ENCODE measurements around the gene TMEM117. TPM values are rescaled to one million over a fixed set of nuclear protein-coding genes. Genes with fewer than 3 reads are reported as not detected.

TMEM117 gene
- total RNA-seq, 1 donor from 2014 or later: 13.1 TPM

DNA sequence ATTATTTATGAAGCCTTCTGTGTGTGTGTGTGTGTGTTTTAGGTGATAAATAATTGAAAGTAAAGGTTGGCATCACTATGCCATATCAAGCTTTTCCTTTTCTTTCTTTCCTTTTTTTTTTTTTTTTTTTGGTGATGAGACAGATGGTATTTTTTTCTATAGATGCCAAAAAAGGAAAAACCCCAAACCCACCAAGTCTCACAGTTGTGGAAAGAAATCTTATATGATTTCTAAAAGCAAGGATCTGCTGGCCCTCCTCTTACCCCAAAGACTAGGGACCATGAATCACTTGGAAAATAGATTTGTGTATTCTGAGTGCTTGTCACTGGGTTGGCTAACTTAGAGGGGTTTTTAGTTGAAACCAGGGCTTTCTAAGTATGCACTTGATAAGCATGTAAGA is 181.3 kb downstream of the TMEM117 start:
- H4K20me1 ChIP-seq (ENCODE audit: insufficient read depth, low read length): no peaks in the 10 kb centered on the region
- no peak overlapping the region for H3K27ac ChIP-seq (ENCODE audit: low read depth, low read length)
- H3K79me2 ChIP-seq (ENCODE audit: insufficient read depth, low read length): no peaks in the 10 kb centered on the region
- H3K27me3 ChIP-seq (ENCODE audit: insufficient read depth, low read length): no peaks in the 10 kb centered on the region
- H3K36me3 ChIP-seq (ENCODE audit: insufficient read depth, low read length): no peaks in the 10 kb centered on the region
- no peak overlapping the region for H3K9ac ChIP-seq (ENCODE audit: low read length)
- H3K27me3 Mint-ChIP-seq (ENCODE audit: low read depth, unreplicated experiment): no peaks in the 10 kb centered on the region
- H3K9me3 ChIP-seq (ENCODE audit: insufficient read depth, low read depth, low read length): no peaks in the 10 kb centered on the region
- no peaks in the 10 kb centered on the region for H3K9me3 Mint-ChIP-seq (ENCODE audit: unreplicated experiment)
- FAIRE-seq (no peak), DNase-seq (ENCODE audit: low read depth) (no peak)
- no peak overlapping the region for H3K4me3 Mint-ChIP-seq (ENCODE audit: unreplicated experiment)
- no peak overlapping the region for H3K4me2 ChIP-seq (ENCODE audit: low read length)
- H3K36me3 Mint-ChIP-seq (ENCODE audit: low read depth, unreplicated experiment): no peaks in the 10 kb centered on the region
- peaks cover 6% of the 10 kb centered on the region for H3K4me1 Mint-ChIP-seq (ENCODE audit: low read depth, unreplicated experiment)
- TF ChIP-seq, protein P1, sequence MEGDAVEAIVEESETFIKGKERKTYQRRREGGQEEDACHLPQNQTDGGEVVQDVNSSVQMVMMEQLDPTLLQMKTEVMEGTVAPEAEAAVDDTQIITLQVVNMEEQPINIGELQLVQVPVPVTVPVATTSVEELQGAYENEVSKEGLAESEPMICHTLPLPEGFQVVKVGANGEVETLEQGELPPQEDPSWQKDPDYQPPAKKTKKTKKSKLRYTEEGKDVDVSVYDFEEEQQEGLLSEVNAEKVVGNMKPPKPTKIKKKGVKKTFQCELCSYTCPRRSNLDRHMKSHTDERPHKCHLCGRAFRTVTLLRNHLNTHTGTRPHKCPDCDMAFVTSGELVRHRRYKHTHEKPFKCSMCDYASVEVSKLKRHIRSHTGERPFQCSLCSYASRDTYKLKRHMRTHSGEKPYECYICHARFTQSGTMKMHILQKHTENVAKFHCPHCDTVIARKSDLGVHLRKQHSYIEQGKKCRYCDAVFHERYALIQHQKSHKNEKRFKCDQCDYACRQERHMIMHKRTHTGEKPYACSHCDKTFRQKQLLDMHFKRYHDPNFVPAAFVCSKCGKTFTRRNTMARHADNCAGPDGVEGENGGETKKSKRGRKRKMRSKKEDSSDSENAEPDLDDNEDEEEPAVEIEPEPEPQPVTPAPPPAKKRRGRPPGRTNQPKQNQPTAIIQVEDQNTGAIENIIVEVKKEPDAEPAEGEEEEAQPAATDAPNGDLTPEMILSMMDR (IDR thresholded peaks at IDR 0.05; ENCODE audit: insufficient read depth, low read depth, low read length): no peak
- no peak for TF ChIP-seq EZH2 (IDR thresholded peaks at IDR 0.05; ENCODE audit: insufficient read depth, low read length)
- no peak overlapping the region for H3K4me3 ChIP-seq (ENCODE audit: insufficient read depth, low read depth, low read length)
- no peak overlapping the region for H2AFZ ChIP-seq (ENCODE audit: low read depth, low read length)
- H3K4me1 ChIP-seq (ENCODE audit: insufficient read depth, low read length): no peaks in the 10 kb centered on the region
- no peak overlapping the region for H3K27ac Mint-ChIP-seq (ENCODE audit: unreplicated experiment)

DNA sequence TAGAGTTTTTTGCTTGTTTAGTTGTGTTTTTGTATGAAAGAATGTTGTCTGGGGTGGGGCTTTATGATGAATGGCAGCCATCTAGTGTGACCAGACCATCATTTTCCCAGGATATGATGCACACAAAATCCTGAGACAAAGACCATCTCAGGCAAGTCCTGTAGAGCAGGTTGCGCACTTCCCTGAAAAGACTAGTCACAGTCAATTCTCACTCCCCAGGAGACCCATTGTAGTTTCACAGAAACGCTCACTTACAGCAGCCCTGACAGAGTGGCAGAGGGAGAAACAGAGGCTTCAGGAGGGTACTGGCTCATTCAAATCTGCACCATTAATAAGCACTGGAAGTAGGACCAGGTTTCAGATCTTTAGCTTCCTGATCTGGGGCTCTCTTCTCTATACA is 183.2 kb downstream of the TMEM117 start:
- H3K4me1 Mint-ChIP-seq (ENCODE audit: low read depth, unreplicated experiment): peaks cover 6% of the 10 kb centered on the region
- Histone ChIP-seq H4K20me1 (ENCODE audit: insufficient read depth, low read length) (no peaks in the 10 kb centered on the region), H3K27ac (ENCODE audit: low read depth, low read length) (no peak overlapping the region), H2AFZ (ENCODE audit: low read depth, low read length) (no peak overlapping the region), H3K9me3 (ENCODE audit: insufficient read depth, low read depth, low read length) (no peaks in the 10 kb centered on the region), H3K4me1 (ENCODE audit: insufficient read depth, low read length) (no peaks in the 10 kb centered on the region), H3K27me3 (ENCODE audit: insufficient read depth, low read length) (no peaks in the 10 kb centered on the region), H3K36me3 (ENCODE audit: insufficient read depth, low read length) (no peaks in the 10 kb centered on the region), H3K4me3 (ENCODE audit: insufficient read depth, low read depth, low read length) (no peak overlapping the region), H3K9ac (ENCODE audit: low read length) (no peak overlapping the region), H3K79me2 (ENCODE audit: insufficient read depth, low read length) (no peaks in the 10 kb centered on the region), H3K4me2 (ENCODE audit: low read length) (no peak overlapping the region)
- TF ChIP-seq, protein P1 (IDR thresholded peaks at IDR 0.05; ENCODE audit: insufficient read depth, low read depth, low read length): no peak
- no peak for TF ChIP-seq EZH2 (IDR thresholded peaks at IDR 0.05; ENCODE audit: insufficient read depth, low read length)
- no peak overlapping the region for H3K27ac Mint-ChIP-seq (ENCODE audit: unreplicated experiment)
- H3K27me3 Mint-ChIP-seq (ENCODE audit: low read depth, unreplicated experiment): no peaks in the 10 kb centered on the region
- FAIRE-seq (no peak), DNase-seq (ENCODE audit: low read depth) (no peak)
- no peak overlapping the region for H3K4me3 Mint-ChIP-seq (ENCODE audit: unreplicated experiment)
- no peaks in the 10 kb centered on the region for H3K9me3 Mint-ChIP-seq (ENCODE audit: unreplicated experiment)
- no peaks in the 10 kb centered on the region for H3K36me3 Mint-ChIP-seq (ENCODE audit: low read depth, unreplicated experiment)

DNA sequence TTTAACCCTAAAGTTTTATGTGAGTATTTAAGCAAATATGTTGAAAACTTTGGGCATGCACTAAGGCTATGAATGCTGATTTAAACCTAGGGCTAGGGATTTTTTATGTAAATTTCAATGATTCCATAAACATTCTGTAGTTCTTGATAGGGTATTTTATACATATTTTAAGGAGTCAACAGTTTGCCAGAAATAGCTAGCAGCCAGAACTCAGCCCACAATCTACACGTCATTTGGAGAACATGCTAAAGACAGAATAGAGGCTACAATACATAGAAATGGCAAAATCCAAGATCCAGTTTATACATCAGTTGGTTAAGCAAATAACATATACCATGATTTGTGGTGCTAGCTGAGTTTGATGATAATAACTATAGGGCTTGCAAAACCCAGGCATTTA is 184.7 kb downstream of the TMEM117 start:
- H3K27me3 ChIP-seq (ENCODE audit: insufficient read depth, low read length): no peaks in the 10 kb centered on the region
- H3K79me2 ChIP-seq (ENCODE audit: insufficient read depth, low read length): no peaks in the 10 kb centered on the region
- H3K4me3 ChIP-seq (ENCODE audit: insufficient read depth, low read depth, low read length): no peak overlapping the region
- no peak overlapping the region for H3K4me2 ChIP-seq (ENCODE audit: low read length)
- H3K9me3 ChIP-seq (ENCODE audit: insufficient read depth, low read depth, low read length): no peaks in the 10 kb centered on the region
- no peaks in the 10 kb centered on the region for H3K36me3 ChIP-seq (ENCODE audit: insufficient read depth, low read length)
- no peak overlapping the region for H3K9ac ChIP-seq (ENCODE audit: low read length)
- H4K20me1 ChIP-seq (ENCODE audit: insufficient read depth, low read length): no peaks in the 10 kb centered on the region
- H3K27ac Mint-ChIP-seq (ENCODE audit: unreplicated experiment): no peak overlapping the region
- peaks cover 6% of the 10 kb centered on the region for H3K4me1 Mint-ChIP-seq (ENCODE audit: low read depth, unreplicated experiment)
- no peak overlapping the region for H3K4me3 Mint-ChIP-seq (ENCODE audit: unreplicated experiment)
- H3K27me3 Mint-ChIP-seq (ENCODE audit: low read depth, unreplicated experiment): no peaks in the 10 kb centered on the region
- DNase-seq (ENCODE audit: low read depth) (no peak), FAIRE-seq (no peak)
- no peaks in the 10 kb centered on the region for H3K9me3 Mint-ChIP-seq (ENCODE audit: unreplicated experiment)
- no peak for TF ChIP-seq EZH2 (IDR thresholded peaks at IDR 0.05; ENCODE audit: insufficient read depth, low read length)
- TF ChIP-seq, protein P1 (IDR thresholded peaks at IDR 0.05; ENCODE audit: insufficient read depth, low read depth, low read length): no peak
- no peak overlapping the region for H3K27ac ChIP-seq (ENCODE audit: low read depth, low read length)
- H2AFZ ChIP-seq (ENCODE audit: low read depth, low read length): no peak overlapping the region
- no peaks in the 10 kb centered on the region for H3K4me1 ChIP-seq (ENCODE audit: insufficient read depth, low read length)
- H3K36me3 Mint-ChIP-seq (ENCODE audit: low read depth, unreplicated experiment): no peaks in the 10 kb centered on the region
